Left lobe of liver (tissue), 2 donors: Measurements from ENCODE around the gene PHB1. TPM values are rescaled to one million over a fixed set of nuclear protein-coding genes. Genes with fewer than 3 reads are reported as not detected.
A peak's percentile ranks its signal among the peaks of the same experiment; 100 is the strongest.
"Not testable (repeated sequence)": the region's sequence is repeated elsewhere in the genome, so short reads cannot be mapped to it uniquely, and the experiment has no call there.

Experiments
- ATAC-seq: fragments of 200-7000 bp; cut with Tn5 transposase; one replicate; pipeline ENCODE4 v1.9.1; 2020; ENCODE audit warnings: mild to moderate bottlenecking, moderate library complexity
- DNase-seq: peaks from one replicate; pipeline ENCODE4 v3.0.0-alpha.2; 2020; ENCODE audit warnings: low spot score
- total RNA-seq: library from RNA; stranded (reverse); gene quantifications from one replicate; pipeline ENCODE4 v1.2.1, GENCODE V29; 2021
- donor health status: DM: no; HTN: no; CAD: no; lungs with moderate emphysema.
- donor health status: DM: no; HTN: yes; CAD: no.

The PHB1 gene
- total RNA-seq, 1 donor from 2014 or later = 93.5 TPM

GRCh38 chr17:49439673-49440571 lies 25.2 kb upstream of the PHB1 start:
- DNase-seq = no peak
- ATAC-seq = peak; percentile 23

GRCh38 chr17:49439305-49439672 lies 24.6 kb upstream of the PHB1 start:
- DNase-seq (no peak), ATAC-seq (no peak)

DNA sequence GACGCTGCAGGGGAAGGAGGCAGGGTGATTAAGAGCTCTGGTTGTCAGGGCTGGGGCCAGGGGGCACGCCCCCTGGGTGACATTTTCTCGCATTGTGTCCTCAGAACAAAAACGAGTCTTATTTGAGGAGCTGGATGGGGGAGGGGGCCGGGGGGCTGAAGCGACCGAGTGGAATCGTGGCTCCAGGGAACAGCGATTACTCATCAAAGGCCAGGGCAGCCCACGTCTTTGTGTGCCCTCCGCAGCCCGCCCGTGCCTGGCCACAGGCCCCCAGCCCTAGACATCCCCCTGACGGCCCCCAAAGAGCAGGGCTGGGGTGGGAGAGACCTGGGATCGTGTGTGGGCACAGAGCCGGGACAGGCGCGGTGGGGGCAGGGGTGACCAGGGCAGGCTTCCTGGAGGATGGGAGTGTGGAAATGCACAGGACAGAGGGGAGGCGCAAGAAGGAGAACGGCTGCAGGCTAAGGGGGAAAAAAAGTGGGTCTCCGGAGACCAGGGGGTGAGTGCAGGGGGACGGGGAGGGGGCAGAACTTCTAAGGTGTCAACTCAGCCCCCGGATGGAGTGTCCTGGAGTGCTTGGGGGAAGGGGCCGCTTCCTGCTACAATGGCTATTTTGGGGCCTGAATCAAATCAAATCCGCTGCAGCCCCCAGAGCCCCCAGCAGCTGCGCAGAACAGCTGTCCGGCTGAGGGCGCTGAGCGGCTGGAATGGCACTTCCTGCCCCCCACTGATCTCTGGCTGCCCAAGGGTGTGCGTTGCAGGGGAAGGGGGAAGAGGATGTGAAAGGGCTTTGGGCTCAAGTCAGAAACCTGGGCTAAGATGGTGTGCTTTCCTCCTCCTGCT lies 24.0 kb upstream of the PHB1 start:
- ATAC-seq (no peak), DNase-seq (no peak)

GRCh38 chr17:49437696-49438435 lies 23.2 kb upstream of the PHB1 start:
- no peak for DNase-seq
- ATAC-seq = no peak

GRCh38 chr17:49436174-49436573 lies 21.5 kb upstream of the PHB1 start:
- ATAC-seq (no peak), DNase-seq (no peak)

GRCh38 chr17:49435671-49436029 lies 21.0 kb upstream of the PHB1 start:
- peak; percentile 76 for ATAC-seq

DNA sequence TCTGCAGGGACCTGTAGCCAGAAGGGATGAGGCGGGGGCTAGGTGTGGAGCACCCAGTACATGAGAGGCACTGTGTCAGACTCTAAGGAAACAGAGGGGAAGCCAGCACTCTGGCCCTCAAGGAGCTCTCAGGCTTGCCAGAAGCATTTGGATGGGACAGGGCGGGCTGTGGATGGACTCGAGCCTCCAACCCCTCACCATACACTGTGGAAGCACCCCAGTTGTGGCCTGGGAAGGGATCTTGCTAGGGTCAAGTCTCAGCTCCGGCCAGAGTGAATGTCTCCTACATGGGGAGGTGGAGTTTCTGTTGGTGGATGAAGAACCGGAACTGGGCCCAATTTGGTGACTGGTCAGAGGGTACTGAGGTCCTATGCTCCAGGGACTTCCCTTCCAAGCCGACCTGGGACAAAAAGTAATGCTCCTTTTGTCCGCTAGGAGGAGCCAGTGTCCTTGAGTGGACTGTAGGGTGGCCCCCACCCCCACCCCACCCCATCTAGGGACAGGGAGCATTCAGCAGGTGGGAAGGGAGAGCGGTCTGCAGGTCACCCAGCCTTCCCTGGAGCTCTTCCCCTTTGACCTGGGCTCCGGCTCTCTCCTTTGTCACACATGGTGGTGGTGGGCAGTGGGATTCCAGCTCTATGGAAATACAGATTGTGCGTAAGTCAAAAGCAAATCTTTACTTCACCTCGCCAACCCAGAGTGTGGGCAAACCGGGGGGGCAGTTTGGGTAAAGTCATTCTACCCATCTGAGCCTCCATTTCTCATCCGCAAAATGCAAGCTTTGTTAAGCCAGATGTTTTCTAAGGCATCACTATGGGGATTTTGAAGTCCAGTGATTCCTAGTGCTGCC lies 20.4 kb upstream of the PHB1 start:
- ATAC-seq (peak; percentile 58), DNase-seq (peak; percentile 39)

More at GRCh38 chr17:49435671-49436029, 21.0 kb upstream of the PHB1 start:
- no peak for DNase-seq

GRCh38 chr17:49433000-49433694 lies 18.5 kb upstream of the PHB1 start:
- ATAC-seq (peak; percentile 60), DNase-seq (no peak)

DNA sequence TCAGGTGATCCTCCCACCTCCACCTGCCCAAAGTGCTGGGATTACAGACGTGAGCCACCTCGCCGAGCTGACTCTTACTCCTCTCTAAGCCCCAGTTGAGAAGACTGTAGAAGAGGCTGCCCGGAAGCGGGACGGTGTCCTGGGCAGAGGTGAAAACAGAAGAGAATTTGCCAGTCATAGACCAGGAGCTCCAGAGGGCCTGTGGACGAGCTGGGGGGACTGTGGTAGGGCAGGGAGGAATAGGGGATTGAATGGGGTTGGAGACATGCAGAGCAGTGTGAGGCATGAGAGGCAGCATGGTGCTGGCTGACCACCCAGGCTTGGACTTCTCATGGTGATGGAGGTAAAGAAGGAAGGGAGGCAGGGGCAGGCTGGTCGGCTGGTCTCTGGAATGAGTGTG lies 17.1 kb upstream of the PHB1 start:
- ATAC-seq (no peak), DNase-seq (no peak)

DNA sequence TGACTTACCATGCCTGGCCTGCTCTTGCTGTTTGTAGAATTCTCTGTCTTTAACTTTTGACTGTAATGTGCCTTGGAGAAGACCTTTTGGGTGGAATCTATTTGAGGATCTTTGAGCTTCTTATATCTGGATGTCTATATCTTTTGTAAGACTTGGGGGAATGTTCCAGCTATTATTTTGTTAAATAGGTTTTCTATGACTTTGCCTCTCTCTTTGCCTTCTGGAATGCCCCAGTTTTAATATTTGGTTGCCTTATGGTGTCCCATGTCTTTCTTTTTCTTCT lies 10.3 kb upstream of the PHB1 start:
- ATAC-seq (no peak), DNase-seq (no peak)

DNA sequence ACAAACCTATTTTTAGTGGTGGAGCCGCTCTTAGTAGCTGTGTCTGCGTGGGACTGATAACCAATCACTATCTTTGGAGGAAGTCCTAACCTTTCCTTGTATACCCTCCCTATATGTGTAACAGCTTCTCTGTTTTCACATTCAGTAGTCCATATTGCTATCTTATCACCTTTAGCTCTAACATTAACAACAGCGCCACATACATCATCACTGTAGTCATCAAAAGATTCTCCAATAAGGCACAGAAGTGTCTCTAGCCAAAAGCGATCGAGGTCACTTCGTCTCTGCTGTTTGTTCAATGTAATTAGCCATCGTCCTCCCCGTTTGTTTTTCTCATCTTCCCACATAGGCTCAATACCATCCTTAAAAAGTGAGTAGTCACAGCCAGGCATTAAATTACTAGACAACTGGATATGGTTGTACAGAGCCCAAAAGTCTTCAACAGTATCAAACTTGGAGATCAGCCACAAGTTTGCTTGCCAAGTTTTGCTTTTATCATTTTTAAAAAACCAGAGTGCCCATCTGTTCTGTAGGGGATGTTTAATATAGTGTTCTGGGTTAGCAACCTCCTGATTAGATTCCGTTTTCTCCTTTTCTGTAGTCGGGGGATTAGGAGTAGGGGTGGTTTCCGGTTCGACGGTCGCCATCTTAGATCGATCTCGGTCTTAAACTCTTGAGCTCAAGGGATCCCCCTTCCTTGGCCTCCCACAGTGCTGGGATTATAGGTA lies 9.8 kb upstream of the PHB1 start:
- not testable (repeated sequence) for ATAC-seq, DNase-seq

GRCh38 chr17:49422714-49423113 lies 8.0 kb upstream of the PHB1 start:
- DNase-seq (no peak), ATAC-seq (no peak)

GRCh38 chr17:49419761-49420160 lies 5.1 kb upstream of the PHB1 start:
- ATAC-seq, DNase-seq: not testable (repeated sequence)

GRCh38 chr17:49418754-49419740 lies 4.4 kb upstream of the PHB1 start:
- ATAC-seq, DNase-seq: not testable (repeated sequence)

- peak; percentile 6 for ATAC-seq
- DNase-seq = no peak
Observed at GRCh38 chr17:49414271-49414621, 436 bp downstream of the PHB1 start.

GRCh38 chr17:49409066-49409465 lies 5.6 kb downstream of the PHB1 start:
- DNase-seq (no peak), ATAC-seq (no peak)

DNA sequence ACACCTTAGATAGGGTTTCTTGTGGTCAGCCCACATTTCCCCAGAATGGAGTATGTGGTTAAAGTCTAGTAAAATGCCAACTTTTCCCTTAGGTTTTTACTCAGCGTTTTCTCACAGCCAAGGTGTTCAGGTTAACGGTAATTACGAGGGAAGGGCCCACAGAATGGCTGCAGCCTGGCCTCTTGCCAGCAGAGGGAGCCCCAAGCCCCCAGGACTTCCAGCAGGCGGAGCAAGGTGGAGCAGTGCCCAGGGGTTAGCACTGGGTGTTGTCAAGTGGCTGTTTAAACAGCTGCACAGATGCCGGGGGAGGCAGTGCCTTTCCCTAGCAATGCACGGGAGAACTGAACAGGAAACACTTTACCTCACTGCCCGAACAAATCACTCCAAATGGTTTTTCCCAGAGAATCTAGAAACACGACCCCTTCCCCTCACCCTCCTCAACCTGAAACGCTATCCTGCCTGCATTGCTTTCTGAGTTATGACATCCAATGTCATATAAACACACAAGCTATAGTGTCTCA lies 6.6 kb downstream of the PHB1 start:
- DNase-seq (peak; percentile 61), ATAC-seq (peak; percentile 74)

DNA sequence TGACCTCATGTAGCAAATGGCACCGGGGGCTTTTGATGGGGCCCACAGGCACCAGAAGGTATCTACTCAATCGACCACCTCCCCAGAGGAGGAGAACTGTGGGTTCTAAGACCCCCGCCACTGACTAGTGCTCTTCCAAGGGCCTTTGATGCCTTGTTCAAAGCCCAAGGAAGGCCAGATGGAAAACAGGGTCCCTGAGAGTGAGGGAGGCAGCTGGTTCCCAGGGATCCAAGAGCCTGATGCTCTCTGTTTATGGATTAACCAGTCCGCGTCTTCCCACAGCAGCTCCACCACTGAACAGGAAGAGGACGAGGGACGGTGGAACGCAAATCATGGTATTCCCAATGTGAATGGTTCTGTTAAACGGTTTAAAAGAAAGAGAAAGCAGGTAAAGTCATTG lies 7.6 kb downstream of the PHB1 start:
- ATAC-seq (no peak), DNase-seq (no peak)
